ENCODE results near the gene STK32C. TPM values are rescaled to one million over a fixed set of nuclear protein-coding genes. Genes with fewer than 3 reads are reported as not detected.
A peak's percentile ranks its signal among the peaks of the same experiment; 100 is the strongest.

Gene STK32C
- total and polyA plus RNA-seq, 2 of the 4 experiments (the other 2 are of a cell fraction): 5.0 to 8.3 TPM

GRCh38 chr10:132346806-132347205 is 39.1 kb upstream of the STK32C start:
- H4K91ac ChIP-seq (ENCODE audit: insufficient read depth, low read depth, low read length): no peak overlapping the region
- H3K14ac ChIP-seq (replicated peaks; ENCODE audit: low read depth, low read length): no peak overlapping the region
- no peaks in the 10 kb centered on the region for H3K27me3 ChIP-seq (ENCODE audit: control insufficient read depth, insufficient read depth, low read length)
- H2BK120ac ChIP-seq (ENCODE audit: low read depth, low read length): no peak overlapping the region
- no peak overlapping the region for H3K56ac ChIP-seq (ENCODE audit: extremely low read depth, insufficient read depth, low read length)
- H3K4me1 ChIP-seq (ENCODE audit: control insufficient read depth, insufficient read depth, low read length): no peaks in the 10 kb centered on the region
- H2AFZ ChIP-seq (replicated peaks; ENCODE audit: low read length, poor library complexity): no peak overlapping the region
- no TSS peak for BruUV-seq (replicated peaks)
- dilution Hi-C loops (cut with HindIII; ENCODE audit: low sequenced_read_pairs, unreplicated experiment): loop anchor here (25.0 kb wide), 1 partner anchor 110 kb away; no protein-coding TSS in a partner anchor
- WGBS, 2 experiments (ENCODE audit: extremely low coverage in 2 of 2, insufficient read length in 1 of 2): 60% methylated on average over 1 of the region's 9 CpGs; no CpG with 5 or more reads in 1 of the 2 experiments
- DNase-seq: no peak
- H4K8ac ChIP-seq (ENCODE audit: low read depth in 2 of 2, low read length in 2 of 2): no peak overlapping the region
- H2BK5ac ChIP-seq (ENCODE audit: low read depth, low read length, poor library complexity, severe bottlenecking): no peak overlapping the region
- CTCF ChIA-PET: no interaction called here
- H4K5ac ChIP-seq (ENCODE audit: low read depth, low read length): no peak overlapping the region
- H2BK20ac ChIP-seq (ENCODE audit: low read depth, low read length): no peak overlapping the region
- no peak overlapping the region for H3K4ac ChIP-seq (ENCODE audit: low read depth, low read length)
- no peaks in the 10 kb centered on the region for H3K9me1 ChIP-seq (ENCODE audit: insufficient read depth, low read length)
- no peak overlapping the region for H3K4me3 ChIP-seq (ENCODE audit: insufficient read depth, low read depth, low read length)
- no peak overlapping the region for H3K27ac ChIP-seq (ENCODE audit: insufficient read depth, low read length)
- H3K4me2 ChIP-seq (ENCODE audit: low read depth, low read length): no peak overlapping the region
- no peak overlapping the region for H2AK5ac ChIP-seq (ENCODE audit: low read depth, low read length)
- in situ Hi-C loops (cut with MboI; ENCODE audit: low sequenced_read_pairs): loop anchor here (5.0 kb wide), 1 partner anchor 125 kb away; no protein-coding TSS in a partner anchor
- no peak overlapping the region for H3K23ac ChIP-seq (ENCODE audit: low read depth, low read length)
- peak overlapping the region; percentile 42 for H2AK9ac ChIP-seq (replicated peaks; ENCODE audit: low read depth, low read length, poor library complexity)
- H3K36me3 ChIP-seq (ENCODE audit: control insufficient read depth, insufficient read depth, low read length): peaks cover 18% of the 10 kb centered on the region
- no peaks in the 10 kb centered on the region for H3K79me1 ChIP-seq (ENCODE audit: low read depth in 1 of 2, low read length in 2 of 2)
- intact Hi-C loops (cut with micrococcal nuclease): no loop called here
- H4K20me1 ChIP-seq (ENCODE audit: insufficient read depth, low read length): no peaks in the 10 kb centered on the region
- H3K18ac ChIP-seq (ENCODE audit: low read depth, low read length): no peak overlapping the region
- no peak for ATAC-seq (ENCODE audit: low read depth)
- no peaks in the 10 kb centered on the region for H3K9me3 ChIP-seq (ENCODE audit: control insufficient read depth, insufficient read depth, low read length)
- no peak overlapping the region for H2BK15ac ChIP-seq (ENCODE audit: low read depth, low read length)
- POLR2A ChIA-PET (ENCODE audit: unreplicated experiment): no interaction called here
- no peak overlapping the region for H3K9ac ChIP-seq (ENCODE audit: low read depth, low read length)
- no peak for TF ChIP-seq CTCF (conservative IDR thresholded peaks at IDR 0.05; ENCODE audit: low read depth, low read length)
- TF ChIP-seq RAD21 (IDR thresholded peaks at IDR 0.05; ENCODE audit: low read length): no peak
- TF ChIP-seq RFX5 (IDR thresholded peaks at IDR 0.05; ENCODE audit: low read depth, low read length): no peak
- TF ChIP-seq ELK1 (IDR thresholded peaks at IDR 0.05; ENCODE audit: borderline replicate concordance, low read depth, low read length): no peak
- no peak for TF ChIP-seq MAZ (IDR thresholded peaks at IDR 0.05; ENCODE audit: borderline replicate concordance, low read depth, low read length)
- no peak for TF ChIP-seq CEBPB (IDR thresholded peaks at IDR 0.05; ENCODE audit: low read depth, low read length)
- TF ChIP-seq POLR2A (IDR thresholded peaks at IDR 0.05; ENCODE audit: low read depth, low read length): no peak
- TF ChIP-seq MAFK (IDR thresholded peaks at IDR 0.05; ENCODE audit: low read depth, low read length): no peak
- TF ChIP-seq BHLHE40 (IDR thresholded peaks at IDR 0.05; ENCODE audit: low read depth, low read length): no peak
- no peak for TF ChIP-seq SMC3 (IDR thresholded peaks at IDR 0.05; ENCODE audit: low read depth, low read length)
- TF ChIP-seq NFE2L2 (IDR thresholded peaks at IDR 0.05; ENCODE audit: low read depth, low read length): no peak
- no peak for TF ChIP-seq CHD1 (IDR thresholded peaks at IDR 0.05; ENCODE audit: low read depth, low read length)
- TF ChIP-seq RCOR1 (IDR thresholded peaks at IDR 0.05; ENCODE audit: insufficient replicate concordance, low read length): no peak
- no peak for TF ChIP-seq USF2 (IDR thresholded peaks at IDR 0.05; ENCODE audit: low read depth, low read length)
- TF ChIP-seq FOS (IDR thresholded peaks at IDR 0.05; ENCODE audit: low read depth, low read length): no peak
- TF ChIP-seq MXI1 (IDR thresholded peaks at IDR 0.05; ENCODE audit: borderline replicate concordance, low read depth, low read length): no peak
